NCI-H2196 treated with DMSO at 0.1 percent for 48 hours (cell line): Measurements from ENCODE around the gene LRPAP1.

Source experiments
- DNase-seq: peaks from one replicate; lab custom pipeline; 2025; ENCODE audit not compliant: unreplicated experiment; lab: John Stamatoyannopoulos, UW

Gene LRPAP1

GRCh38 chr4:3475041-3475712, 57.0 kb downstream of the LRPAP1 start:
- no peak for DNase-seq

- DNase-seq = no peak
Observed at GRCh38 chr4:3473996-3474765, 58.0 kb downstream of the LRPAP1 start.

- DNase-seq = no peak
Observed at GRCh38 chr4:3473181-3473950, 58.9 kb downstream of the LRPAP1 start.

- no peak for DNase-seq
Observed at GRCh38 chr4:3472411-3473141, 59.6 kb downstream of the LRPAP1 start.

GRCh38 chr4:3471886-3472285, 60.3 kb downstream of the LRPAP1 start:
- DNase-seq = no peak

- DNase-seq = no peak
Observed at GRCh38 chr4:3471098-3471760, 61.0 kb downstream of the LRPAP1 start.

GRCh38 chr4:3470244-3471097, 61.8 kb downstream of the LRPAP1 start:
- peak; percentile 9 for DNase-seq

- DNase-seq = no peak
Observed at GRCh38 chr4:3469386-3470243, 62.6 kb downstream of the LRPAP1 start.

- no peak for DNase-seq
Observed at GRCh38 chr4:3468804-3469203, 63.4 kb downstream of the LRPAP1 start.

- no peak for DNase-seq
Observed at GRCh38 chr4:3468154-3468553, 64.1 kb downstream of the LRPAP1 start.

- DNase-seq = no peak
Observed at GRCh38 chr4:3467601-3468031, 64.6 kb downstream of the LRPAP1 start.

GRCh38 chr4:3466691-3467600, 65.3 kb downstream of the LRPAP1 start:
- DNase-seq = no peak

- no peak for DNase-seq
Observed at GRCh38 chr4:3465698-3466671, 66.2 kb downstream of the LRPAP1 start.

- no peak for DNase-seq
Observed at GRCh38 chr4:3464911-3465697, 67.1 kb downstream of the LRPAP1 start.

- DNase-seq = no peak
Observed at GRCh38 chr4:3464349-3464905, 67.8 kb downstream of the LRPAP1 start.
